ENCODE data around the gene RBKS. TPM values are rescaled to one million over a fixed set of nuclear protein-coding genes. Genes with fewer than 3 reads are reported as not detected.
A peak's percentile ranks its signal among the peaks of the same experiment; 100 is the strongest.

The RBKS gene
- total RNA-seq, 1 experiment from 2014 or later: 1.7 TPM

- TF ChIP-seq, protein P1, sequence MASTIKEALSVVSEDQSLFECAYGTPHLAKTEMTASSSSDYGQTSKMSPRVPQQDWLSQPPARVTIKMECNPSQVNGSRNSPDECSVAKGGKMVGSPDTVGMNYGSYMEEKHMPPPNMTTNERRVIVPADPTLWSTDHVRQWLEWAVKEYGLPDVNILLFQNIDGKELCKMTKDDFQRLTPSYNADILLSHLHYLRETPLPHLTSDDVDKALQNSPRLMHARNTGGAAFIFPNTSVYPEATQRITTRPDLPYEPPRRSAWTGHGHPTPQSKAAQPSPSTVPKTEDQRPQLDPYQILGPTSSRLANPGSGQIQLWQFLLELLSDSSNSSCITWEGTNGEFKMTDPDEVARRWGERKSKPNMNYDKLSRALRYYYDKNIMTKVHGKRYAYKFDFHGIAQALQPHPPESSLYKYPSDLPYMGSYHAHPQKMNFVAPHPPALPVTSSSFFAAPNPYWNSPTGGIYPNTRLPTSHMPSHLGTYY (CRISPR knock-in tag; IDR thresholded peaks at IDR 0.05): no peak
- TF ChIP-seq ZNF396 (CRISPR knock-in tag; IDR thresholded peaks at IDR 0.05; ENCODE audit: borderline replicate concordance): no peak
- no peak for TF ChIP-seq EMX1 (CRISPR knock-in tag; IDR thresholded peaks at IDR 0.05)
- no peak for TF ChIP-seq FOXJ3 (CRISPR knock-in tag; IDR thresholded peaks at IDR 0.05; ENCODE audit: borderline replicate concordance)
- no peak for TF ChIP-seq JUN (CRISPR knock-in tag; IDR thresholded peaks at IDR 0.05)
- TF ChIP-seq, protein P2, sequence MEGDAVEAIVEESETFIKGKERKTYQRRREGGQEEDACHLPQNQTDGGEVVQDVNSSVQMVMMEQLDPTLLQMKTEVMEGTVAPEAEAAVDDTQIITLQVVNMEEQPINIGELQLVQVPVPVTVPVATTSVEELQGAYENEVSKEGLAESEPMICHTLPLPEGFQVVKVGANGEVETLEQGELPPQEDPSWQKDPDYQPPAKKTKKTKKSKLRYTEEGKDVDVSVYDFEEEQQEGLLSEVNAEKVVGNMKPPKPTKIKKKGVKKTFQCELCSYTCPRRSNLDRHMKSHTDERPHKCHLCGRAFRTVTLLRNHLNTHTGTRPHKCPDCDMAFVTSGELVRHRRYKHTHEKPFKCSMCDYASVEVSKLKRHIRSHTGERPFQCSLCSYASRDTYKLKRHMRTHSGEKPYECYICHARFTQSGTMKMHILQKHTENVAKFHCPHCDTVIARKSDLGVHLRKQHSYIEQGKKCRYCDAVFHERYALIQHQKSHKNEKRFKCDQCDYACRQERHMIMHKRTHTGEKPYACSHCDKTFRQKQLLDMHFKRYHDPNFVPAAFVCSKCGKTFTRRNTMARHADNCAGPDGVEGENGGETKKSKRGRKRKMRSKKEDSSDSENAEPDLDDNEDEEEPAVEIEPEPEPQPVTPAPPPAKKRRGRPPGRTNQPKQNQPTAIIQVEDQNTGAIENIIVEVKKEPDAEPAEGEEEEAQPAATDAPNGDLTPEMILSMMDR (IDR thresholded peaks at IDR 0.05): no peak
- no peak for TF ChIP-seq TP53 (CRISPR knock-in tag; IDR thresholded peaks at IDR 0.05)
- no peak for TF ChIP-seq TEAD4 (CRISPR knock-in tag; IDR thresholded peaks at IDR 0.05)
- TF ChIP-seq, protein P3, sequence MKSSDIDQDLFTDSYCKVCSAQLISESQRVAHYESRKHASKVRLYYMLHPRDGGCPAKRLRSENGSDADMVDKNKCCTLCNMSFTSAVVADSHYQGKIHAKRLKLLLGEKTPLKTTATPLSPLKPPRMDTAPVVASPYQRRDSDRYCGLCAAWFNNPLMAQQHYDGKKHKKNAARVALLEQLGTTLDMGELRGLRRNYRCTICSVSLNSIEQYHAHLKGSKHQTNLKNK (CRISPR knock-in tag; IDR thresholded peaks at IDR 0.05): no peak
- TF ChIP-seq ARID4B (CRISPR knock-in tag; IDR thresholded peaks at IDR 0.05; ENCODE audit: borderline replicate concordance): no peak
- TF ChIP-seq RORB (CRISPR knock-in tag; IDR thresholded peaks at IDR 0.05): no peak
- TF ChIP-seq SOX15 (CRISPR knock-in tag; IDR thresholded peaks at IDR 0.05): no peak
- no peak for TF ChIP-seq ZNF138 (CRISPR knock-in tag; conservative IDR thresholded peaks at IDR 0.05)
- peak; percentile 20; the same call in 1 of the 2 replicates for TF ChIP-seq NFYB (CRISPR knock-in tag; conservative IDR thresholded peaks at IDR 0.05; ENCODE audit: low read depth)
- no peak for TF ChIP-seq PRDM15 (CRISPR knock-in tag; IDR thresholded peaks at IDR 0.05)
- TF ChIP-seq, protein P4, sequence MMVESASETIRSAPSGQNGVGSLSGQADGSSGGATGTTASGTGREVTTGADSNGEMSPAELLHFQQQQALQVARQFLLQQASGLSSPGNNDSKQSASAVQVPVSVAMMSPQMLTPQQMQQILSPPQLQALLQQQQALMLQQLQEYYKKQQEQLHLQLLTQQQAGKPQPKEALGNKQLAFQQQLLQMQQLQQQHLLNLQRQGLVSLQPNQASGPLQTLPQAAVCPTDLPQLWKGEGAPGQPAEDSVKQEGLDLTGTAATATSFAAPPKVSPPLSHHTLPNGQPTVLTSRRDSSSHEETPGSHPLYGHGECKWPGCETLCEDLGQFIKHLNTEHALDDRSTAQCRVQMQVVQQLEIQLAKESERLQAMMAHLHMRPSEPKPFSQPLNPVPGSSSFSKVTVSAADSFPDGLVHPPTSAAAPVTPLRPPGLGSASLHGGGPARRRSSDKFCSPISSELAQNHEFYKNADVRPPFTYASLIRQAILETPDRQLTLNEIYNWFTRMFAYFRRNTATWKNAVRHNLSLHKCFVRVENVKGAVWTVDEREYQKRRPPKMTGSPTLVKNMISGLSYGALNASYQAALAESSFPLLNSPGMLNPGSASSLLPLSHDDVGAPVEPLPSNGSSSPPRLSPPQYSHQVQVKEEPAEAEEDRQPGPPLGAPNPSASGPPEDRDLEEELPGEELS (CRISPR knock-in tag; IDR thresholded peaks at IDR 0.05): no peak; the same call in 1 of the 2 replicates
- no peak; the same call in none of the 2 replicates for TF ChIP-seq SMAD3 (CRISPR knock-in tag; IDR thresholded peaks at IDR 0.05; ENCODE audit: borderline replicate concordance)
- TF ChIP-seq, protein P5, sequence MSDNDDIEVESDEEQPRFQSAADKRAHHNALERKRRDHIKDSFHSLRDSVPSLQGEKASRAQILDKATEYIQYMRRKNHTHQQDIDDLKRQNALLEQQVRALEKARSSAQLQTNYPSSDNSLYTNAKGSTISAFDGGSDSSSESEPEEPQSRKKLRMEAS (CRISPR knock-in tag; IDR thresholded peaks at IDR 0.05): peak; percentile 53; the same call in 1 of the 2 replicates
- TF ChIP-seq NR2C2 (CRISPR knock-in tag; IDR thresholded peaks at IDR 0.05): no peak
- peak; percentile 25; the same call in 1 of the 2 replicates for TF ChIP-seq CREM (CRISPR knock-in tag; IDR thresholded peaks at IDR 0.05)
- TF ChIP-seq TCF7 (CRISPR knock-in tag; IDR thresholded peaks at IDR 0.05; ENCODE audit: low read depth): no peak
- TF ChIP-seq, protein P6, sequence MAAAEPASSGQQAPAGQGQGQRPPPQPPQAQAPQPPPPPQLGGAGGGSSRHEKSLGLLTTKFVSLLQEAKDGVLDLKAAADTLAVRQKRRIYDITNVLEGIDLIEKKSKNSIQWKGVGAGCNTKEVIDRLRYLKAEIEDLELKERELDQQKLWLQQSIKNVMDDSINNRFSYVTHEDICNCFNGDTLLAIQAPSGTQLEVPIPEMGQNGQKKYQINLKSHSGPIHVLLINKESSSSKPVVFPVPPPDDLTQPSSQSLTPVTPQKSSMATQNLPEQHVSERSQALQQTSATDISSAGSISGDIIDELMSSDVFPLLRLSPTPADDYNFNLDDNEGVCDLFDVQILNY (CRISPR knock-in tag; IDR thresholded peaks at IDR 0.05): peak; percentile 77
- no peak for TF ChIP-seq IRF2 (CRISPR knock-in tag; IDR thresholded peaks at IDR 0.05; ENCODE audit: borderline replicate concordance, low read depth)
- no peak for TF ChIP-seq NR3C1 (CRISPR knock-in tag; conservative IDR thresholded peaks at IDR 0.05; ENCODE audit: low read depth)
- no peak; the same call in 1 of the 2 replicates for TF ChIP-seq ESRRA (CRISPR knock-in tag; IDR thresholded peaks at IDR 0.05; ENCODE audit: borderline replicate concordance)
Observed at GRCh38 chr2:27735263-27735904, 154.8 kb downstream of the RBKS start (continued).

Data from WTC11 (cell line).